Measurements from ENCODE around the gene CHAT.

DNA sequence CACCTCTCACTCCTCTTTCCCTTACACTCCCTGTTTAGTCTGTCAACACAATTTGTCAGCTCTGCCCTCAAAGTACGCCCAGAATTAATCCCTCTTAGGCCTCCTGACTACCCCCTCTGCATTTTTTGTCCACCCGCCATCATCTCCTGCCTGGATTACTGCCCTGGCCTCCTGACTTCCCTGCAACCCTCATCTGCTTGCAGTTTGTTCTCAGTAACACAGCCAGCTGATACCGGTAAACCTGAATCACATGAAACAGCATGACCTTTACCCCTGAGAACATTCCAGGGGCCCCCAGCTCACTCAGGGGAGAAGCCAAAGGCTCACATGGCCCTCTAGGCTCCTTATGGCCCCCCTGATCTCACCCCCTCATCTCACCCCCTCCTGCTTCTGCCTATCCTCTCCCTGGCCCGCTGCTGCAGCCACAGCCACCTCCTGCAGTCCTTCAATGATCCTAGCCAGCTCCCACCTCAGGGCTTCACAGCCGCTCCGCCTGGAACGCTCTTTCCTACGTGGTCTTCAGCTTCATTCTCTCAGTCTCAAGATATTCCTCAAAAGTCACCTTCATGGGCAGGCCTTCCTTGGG is 74.5 kb downstream of the CHAT start:
- TF ChIP-seq OSR1 (CRISPR knock-in tag; IDR thresholded peaks at IDR 0.05) (no peak), ZFP30 (CRISPR knock-in tag; IDR thresholded peaks at IDR 0.05) (no peak)

Measured in SK-N-SH treated with all-trans-retinoic acid at 6 μM for 48 hours (cell line).